Panc1 (cell line): ENCODE measurements around the gene CHAF1A. TPM values are rescaled to one million over a fixed set of nuclear protein-coding genes. Genes with fewer than 3 reads are reported as not detected.

Experiments used
- ATAC-seq: fragments of 200-7000 bp; cut with Tn5 transposase; 2 replicates; pipeline ENCODE4 v1.9.1; 2020; ENCODE audit warnings: mild to moderate bottlenecking, moderate library complexity
- BruUV-seq: library from RNA; stranded (reverse); fragments of 400-500 nt; replicated peaks from 2 replicates; lab custom pipeline; 2021; lab: Mats Ljungman, UMichigan
- CTCF ChIA-PET: fragments of 300-600 bp; sonication (Branson Sonifier 250); formaldehyde crosslinking; loops from one replicate; lab custom pipeline; 2022; ENCODE audit warnings: antibody characterized with exemption; lab: Charles Lee
- POLR2A ChIA-PET: fragments of 300-600 bp; sonication (Branson Sonifier 250); formaldehyde crosslinking; loops from one replicate; lab custom pipeline; 2022; ENCODE audit warnings: antibody characterized with exemption; lab: Charles Lee
- DNase-seq: peaks from one replicate; pipeline ENCODE4 v3.0.0-alpha.2; 2010; ENCODE audit warnings: low read depth, low spot score
- H3K27ac ChIP-seq: 2 replicates; pipeline ENCODE4 v1.5.1; 2011; ENCODE audit warnings: mild to moderate bottlenecking, low read length, inconsistent platforms
- H3K27me3 ChIP-seq: fragments of 200-500 bp; sonication (Bioruptor generic); 2 replicates; pipeline ENCODE4 v1.6.0; 2014; ENCODE audit warnings: low read length, inconsistent platforms; ENCODE audit not compliant: control insufficient read depth, insufficient read depth
- H3K36me3 ChIP-seq: fragments of 200-500 bp; sonication (Bioruptor generic); 2 replicates; pipeline ENCODE4 v1.5.1; 2014; ENCODE audit warnings: inconsistent platforms, mild to moderate bottlenecking, low read length, moderate library complexity; ENCODE audit not compliant: control insufficient read depth, insufficient read depth
- H3K4me1 ChIP-seq: 2 replicates; pipeline ENCODE4 v1.5.1; 2011; ENCODE audit warnings: inconsistent platforms, mild to moderate bottlenecking, low read length, moderate library complexity; ENCODE audit not compliant: control insufficient read depth, insufficient read depth
- H3K4me3 ChIP-seq, 2 experiments: 2 replicates each; pipeline ENCODE4 v1.5.1; 2011 to 2012; ENCODE audit warnings: low read depth in 2 of 2, low read length in 2 of 2, mild to moderate bottlenecking in 2 of 2, inconsistent platforms in 1 of 2, moderate library complexity in 1 of 2
- H3K9me3 ChIP-seq: fragments of 200-500 bp; sonication (Bioruptor generic); 2 replicates; pipeline ENCODE4 v1.5.1; 2014; ENCODE audit warnings: low read depth, mild to moderate bottlenecking, inconsistent platforms, low read length, moderate library complexity; ENCODE audit not compliant: control insufficient read depth, insufficient read depth
- CTCF ChIP-seq: fragments of 450-650 bp; IDR thresholded peaks from 2 replicates; pipeline ENCODE4 v1.5.1; 2017; ENCODE audit warnings: mild to moderate bottlenecking
- POLR2AphosphoS5 ChIP-seq: IDR thresholded peaks from 2 replicates; pipeline ENCODE4 v1.6.1; 2012; ENCODE audit warnings: mild to moderate bottlenecking, low read depth, low read length, moderate library complexity
- REST ChIP-seq, 2 experiments: IDR thresholded peaks; 2 replicates each; pipeline ENCODE4 v1.6.1; 2011 to 2012; ENCODE audit warnings: low read depth in 2 of 2, control low read depth in 1 of 2, low read length in 1 of 2, mild to moderate bottlenecking in 1 of 2, moderate library complexity in 1 of 2; ENCODE audit not compliant: insufficient read depth in 1 of 2
- SIN3A ChIP-seq: IDR thresholded peaks from 2 replicates; pipeline ENCODE4 v1.6.1; 2012; ENCODE audit warnings: low read depth, mild to moderate bottlenecking, low read length, moderate library complexity, borderline replicate concordance; ENCODE audit not compliant: insufficient read depth
- TCF7L2 ChIP-seq: IDR thresholded peaks from 2 replicates; pipeline ENCODE4 v1.6.1; 2011; ENCODE audit warnings: mild to moderate bottlenecking, low read depth, low read length, inconsistent platforms
- in situ Hi-C: cut with HindIII; loops from 2 replicates; pipeline ENCODE4 v1.10.0; 2016; ENCODE audit warnings: low sequenced_read_pairs, low pct_unique_long_range_greater_than_20kb
- intact Hi-C: fragments of 100-400 bp; cut with micrococcal nuclease; formaldehyde crosslinking; loops from one replicate; pipeline ENCODE4 v1.10.0; 2022; ENCODE audit not compliant: unreplicated experiment
- total RNA-seq: library from RNA; stranded (reverse); gene quantifications from one replicate; pipeline ENCODE4 v1.2.1, GENCODE V29; 2021; ENCODE audit not compliant: unreplicated experiment

CHAF1A gene
- total RNA-seq, 1 experiment from 2014 or later: 45.4 TPM

GRCh38 chr19:4357095-4357797 lies 45.2 kb upstream of the CHAF1A start:
- no TSS peak for BruUV-seq
- intact Hi-C loops: no loop called here

GRCh38 chr19:4357921-4358326 lies 44.5 kb upstream of the CHAF1A start:
- H3K9me3 ChIP-seq: no peaks in the 10 kb centered on the region
- BruUV-seq: no TSS peak
- no peaks in the 10 kb centered on the region for H3K36me3 ChIP-seq
- intact Hi-C loops: no loop called here
- no peak for TF ChIP-seq SIN3A
- TF ChIP-seq TCF7L2: no peak
- TF ChIP-seq CTCF: no peak
- TF ChIP-seq POLR2AphosphoS5: no peak
- no peak for TF ChIP-seq REST (IDR thresholded peaks at IDR 0.05; ENCODE audit: insufficient read depth in 1 of 2, low read depth in 2 of 2, low read length in 1 of 2)
- H3K4me3 ChIP-seq: no peak overlapping the region
- ATAC-seq (no peak), DNase-seq (no peak)
- H3K27me3 ChIP-seq: no peaks in the 10 kb centered on the region
- no peak overlapping the region for H3K27ac ChIP-seq
- in situ Hi-C loops: no loop called here
- POLR2A ChIA-PET: no interaction called here
- peaks cover 26% of the 10 kb centered on the region for H3K4me1 ChIP-seq
- CTCF ChIA-PET: interaction anchor here (1.6 kb wide), 1 partner anchor 91 kb away, joined by 4 read pairs; no protein-coding TSS in a partner anchor

More at GRCh38 chr19:4357095-4357797, 45.2 kb upstream of the CHAF1A start:
- POLR2A ChIA-PET: interaction anchor here (0.6 kb wide), 1 partner anchor 34 kb away, joined by 7 read pairs; no protein-coding TSS in a partner anchor
- CTCF ChIA-PET: interaction anchor here (1.6 kb wide), 1 partner anchor 90 kb away, joined by 4 read pairs; no protein-coding TSS in a partner anchor
- Histone ChIP-seq H3K27me3 (no peaks in the 10 kb centered on the region), H3K4me1 (peaks cover 24% of the 10 kb centered on the region), H3K36me3 (no peaks in the 10 kb centered on the region), H3K4me3 (no peak overlapping the region), H3K27ac (no peak overlapping the region), H3K9me3 (no peaks in the 10 kb centered on the region)
- DNase-seq: no peak
- in situ Hi-C loops: no loop called here
- ATAC-seq: no peak
- TF ChIP-seq POLR2AphosphoS5 (no peak; the same call in 1 of the 2 replicates), CTCF (no peak), SIN3A (no peak), TCF7L2 (no peak), REST (IDR thresholded peaks at IDR 0.05; ENCODE audit: insufficient read depth in 1 of 2, low read depth in 2 of 2, low read length in 1 of 2) (no peak)
